Coronary artery (tissue), 2 donors: ENCODE results near the gene TNFSF4.

Source experiments
- DNase-seq: peaks from one replicate; pipeline ENCODE4 v3.0.0-alpha.2; 2017; ENCODE audit warnings: low spot score
- H3K27ac ChIP-seq, 2 donors: fragments of 200-600 bp; sonication (generic); one replicate each; pipeline ENCODE4 v1.5.1; 2016 to 2019
- H3K4me3 ChIP-seq: fragments of 200-600 bp; sonication (generic); 2 replicates; pipeline ENCODE4 v1.5.1; 2016; ENCODE audit warnings: mild to moderate bottlenecking, moderate library complexity
- TF ChIP-seq, protein P1 (sequence below): fragments of 200-600 bp; sonication (generic); IDR thresholded peaks from one replicate; pipeline ENCODE4 v1.5.1; 2019; ENCODE audit warnings: antibody characterized with exemption

TNFSF4 gene, protein sequence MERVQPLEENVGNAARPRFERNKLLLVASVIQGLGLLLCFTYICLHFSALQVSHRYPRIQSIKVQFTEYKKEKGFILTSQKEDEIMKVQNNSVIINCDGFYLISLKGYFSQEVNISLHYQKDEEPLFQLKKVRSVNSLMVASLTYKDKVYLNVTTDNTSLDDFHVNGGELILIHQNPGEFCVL

DNA sequence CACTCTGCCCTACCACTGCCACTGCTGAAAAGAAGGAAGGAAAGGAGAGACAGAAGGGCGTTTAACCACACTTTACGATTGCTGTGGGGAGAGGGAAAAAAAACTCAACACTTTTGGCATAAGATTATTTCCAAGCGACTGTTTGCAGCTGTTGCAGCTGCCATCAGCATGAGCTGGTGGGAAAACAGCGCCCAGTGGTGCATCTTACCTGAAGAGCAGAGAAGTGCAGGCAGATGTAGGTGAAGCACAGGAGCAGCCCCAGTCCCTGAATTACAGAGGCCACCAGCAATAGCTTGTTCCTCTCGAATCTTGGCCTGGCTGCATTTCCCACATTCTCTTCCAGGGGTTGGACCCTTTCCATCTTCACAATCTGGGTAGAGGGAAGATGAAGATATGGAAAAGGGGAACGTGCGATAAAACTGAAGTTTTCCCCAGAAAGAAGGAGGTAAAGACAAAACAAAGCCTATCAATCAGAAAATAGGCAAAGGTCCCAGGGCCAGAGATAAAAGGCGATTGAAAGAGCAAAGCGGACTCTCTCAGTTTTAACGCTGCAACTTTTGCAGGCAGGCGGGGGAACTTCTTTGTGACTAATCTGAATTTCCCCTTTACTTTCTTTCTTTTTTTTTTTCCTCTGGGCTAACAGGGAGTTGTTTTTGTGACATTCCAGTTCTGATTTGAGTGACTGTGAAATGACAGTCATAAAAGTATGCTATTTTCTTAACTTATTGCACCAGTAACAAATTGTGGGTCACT lies at the start of gene TNFSF4:
TSS of gene TNFSF4 (minus strand) at position 516 of the 753 bp plus-strand sequence. CDS start at position 361, 155 bp downstream.
- no peak for DNase-seq
- H3K27ac ChIP-seq: peak within 1 kb of the TSS; percentile 24 to 45
- H3K4me3 ChIP-seq: peak within 1 kb of the TSS; percentile 44
- TF ChIP-seq, protein P1, sequence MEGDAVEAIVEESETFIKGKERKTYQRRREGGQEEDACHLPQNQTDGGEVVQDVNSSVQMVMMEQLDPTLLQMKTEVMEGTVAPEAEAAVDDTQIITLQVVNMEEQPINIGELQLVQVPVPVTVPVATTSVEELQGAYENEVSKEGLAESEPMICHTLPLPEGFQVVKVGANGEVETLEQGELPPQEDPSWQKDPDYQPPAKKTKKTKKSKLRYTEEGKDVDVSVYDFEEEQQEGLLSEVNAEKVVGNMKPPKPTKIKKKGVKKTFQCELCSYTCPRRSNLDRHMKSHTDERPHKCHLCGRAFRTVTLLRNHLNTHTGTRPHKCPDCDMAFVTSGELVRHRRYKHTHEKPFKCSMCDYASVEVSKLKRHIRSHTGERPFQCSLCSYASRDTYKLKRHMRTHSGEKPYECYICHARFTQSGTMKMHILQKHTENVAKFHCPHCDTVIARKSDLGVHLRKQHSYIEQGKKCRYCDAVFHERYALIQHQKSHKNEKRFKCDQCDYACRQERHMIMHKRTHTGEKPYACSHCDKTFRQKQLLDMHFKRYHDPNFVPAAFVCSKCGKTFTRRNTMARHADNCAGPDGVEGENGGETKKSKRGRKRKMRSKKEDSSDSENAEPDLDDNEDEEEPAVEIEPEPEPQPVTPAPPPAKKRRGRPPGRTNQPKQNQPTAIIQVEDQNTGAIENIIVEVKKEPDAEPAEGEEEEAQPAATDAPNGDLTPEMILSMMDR: no peak

DNA sequence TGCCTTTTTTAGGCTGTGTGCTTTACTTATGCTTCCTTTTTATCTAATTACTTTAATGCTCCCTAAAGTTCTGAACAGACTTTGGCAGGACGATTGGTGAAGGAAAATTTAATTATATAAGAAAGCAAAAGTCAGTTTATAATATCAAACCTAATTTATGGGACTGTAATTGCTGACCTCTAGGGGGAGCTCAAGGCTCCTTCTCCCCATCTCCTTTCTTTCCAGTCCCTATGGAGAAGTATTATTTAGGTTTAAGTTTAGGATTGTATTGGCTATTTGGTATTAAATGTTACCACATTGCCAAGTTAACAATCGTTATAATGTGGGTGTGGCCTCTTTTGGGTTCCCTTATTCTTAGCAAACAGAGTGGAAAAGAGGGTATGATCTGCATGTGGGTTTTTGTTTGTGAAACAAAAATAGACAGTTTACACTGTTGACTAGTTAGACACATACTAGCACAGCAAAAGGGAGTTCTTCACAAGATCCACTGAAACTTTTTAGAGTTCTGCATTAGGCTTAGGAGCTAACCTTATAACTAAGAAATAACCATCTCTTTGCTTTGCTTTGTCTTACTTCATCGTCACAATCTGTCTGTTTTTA lies 48.2 kb upstream of the TNFSF4 start:
- H3K4me3 ChIP-seq: no peak overlapping the region
- TF ChIP-seq, protein P1: no peak
- no peak overlapping the region for H3K27ac ChIP-seq
- DNase-seq: no peak

DNA sequence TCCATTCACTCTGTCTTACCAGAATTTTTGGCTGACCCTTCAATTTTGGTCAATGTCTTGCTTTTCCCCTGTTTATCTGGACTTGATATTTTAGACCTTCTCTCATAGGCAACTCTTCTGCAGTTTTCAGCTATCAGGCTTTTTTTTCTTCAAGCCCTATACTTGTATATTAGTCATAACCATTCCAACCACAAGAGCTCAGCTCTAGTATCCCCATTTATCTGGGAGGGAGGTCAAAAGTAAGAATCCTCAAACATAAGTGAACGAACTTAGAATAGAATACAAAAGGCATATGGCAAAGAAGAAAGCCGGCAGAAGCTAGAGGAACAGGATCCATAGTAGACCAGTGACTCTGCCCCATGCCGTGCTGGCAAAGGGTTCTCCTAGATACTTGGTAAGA lies 45.9 kb upstream of the TNFSF4 start:
- Histone ChIP-seq H3K4me3 (no peak overlapping the region), H3K27ac (no peak overlapping the region)
- DNase-seq: no peak
- TF ChIP-seq, protein P1: no peak

DNA sequence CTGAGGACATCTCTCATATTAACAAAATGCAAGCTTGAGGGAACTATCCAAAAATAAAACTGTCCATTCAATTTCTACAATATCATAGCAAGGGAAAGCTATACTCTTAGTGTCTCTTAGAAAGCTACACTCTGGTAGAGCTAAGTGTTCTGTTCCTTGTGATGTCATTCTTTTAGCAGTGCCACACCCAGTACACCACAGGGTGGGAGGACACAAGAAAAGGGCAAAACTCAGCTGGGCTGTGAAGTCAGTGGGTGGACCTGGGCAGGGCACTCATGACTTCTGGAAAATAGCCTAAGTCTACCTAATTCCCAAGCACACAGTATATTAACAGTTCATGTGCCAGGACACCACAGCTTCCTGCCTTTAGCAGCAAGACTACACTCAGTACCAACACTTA lies 42.2 kb upstream of the TNFSF4 start:
- no peak overlapping the region for H3K4me3 ChIP-seq
- no peak overlapping the region for H3K27ac ChIP-seq
- DNase-seq: no peak
- TF ChIP-seq, protein P1: no peak

DNA sequence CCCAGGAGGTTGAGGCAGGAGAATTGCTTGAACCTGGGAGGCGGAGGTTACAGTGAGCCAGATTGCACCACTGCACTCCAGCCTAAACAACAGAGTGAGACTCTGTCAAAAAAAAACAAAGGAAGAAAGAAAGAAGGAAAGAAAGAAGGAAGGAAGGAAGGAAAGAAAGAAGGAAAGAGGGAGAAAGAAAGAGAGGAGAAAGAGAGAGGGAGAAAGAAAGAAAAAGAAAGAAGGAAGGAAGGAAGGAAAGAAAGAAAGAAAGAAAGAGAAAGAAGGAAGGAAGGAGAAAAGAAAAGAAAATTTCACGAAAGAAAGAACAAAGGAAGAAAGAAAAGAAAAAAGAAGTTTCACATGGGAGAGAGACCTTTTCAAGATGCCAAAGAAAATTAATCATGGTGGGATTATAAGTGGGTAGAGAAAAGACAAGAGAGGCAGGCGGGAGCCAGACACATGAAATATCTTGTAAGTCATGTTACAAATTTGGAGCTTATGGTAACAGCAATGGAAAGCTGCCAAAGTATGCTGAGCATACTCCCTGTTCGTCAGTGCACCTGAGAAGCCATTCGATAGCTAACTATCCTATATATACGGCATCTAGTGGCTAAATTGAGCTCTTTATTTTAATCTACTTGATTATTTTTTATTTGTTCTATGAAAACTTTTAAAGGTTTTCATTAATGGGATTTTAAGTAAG lies 41.3 kb upstream of the TNFSF4 start:
- no peak for DNase-seq
- TF ChIP-seq, protein P1: no peak
- Histone ChIP-seq H3K4me3 (no peak overlapping the region), H3K27ac (no peak overlapping the region)

DNA sequence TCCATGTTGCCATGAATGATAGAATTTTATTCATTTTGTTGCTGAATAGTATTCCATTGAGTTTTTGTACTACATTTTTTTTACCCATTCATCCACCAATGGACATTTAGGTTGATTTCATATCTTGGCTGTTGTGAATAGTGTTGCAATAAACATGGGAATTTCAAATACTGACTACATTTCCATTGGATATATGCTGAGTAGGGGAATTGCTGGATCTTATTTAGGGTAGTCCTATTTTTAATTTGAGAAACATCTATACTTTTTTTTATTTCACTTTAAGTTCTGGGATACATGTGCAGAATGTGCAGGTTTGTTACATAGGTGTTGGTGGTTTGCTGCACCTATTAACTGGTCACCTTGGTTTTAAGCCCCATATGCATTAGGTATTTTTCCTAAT lies 38.8 kb upstream of the TNFSF4 start:
- no peak overlapping the region for H3K4me3 ChIP-seq
- no peak for DNase-seq
- no peak overlapping the region for H3K27ac ChIP-seq
- TF ChIP-seq, protein P1: no peak
